SK-N-SH treated with all-trans-retinoic acid at 6 μM for 48 hours (cell line): ENCODE data around the gene DPP6.

Experiments
- ATAC-seq: fragments of 200-7000 bp; cut with Tn5 transposase; 3 replicates; pipeline ENCODE4 v1.9.1; 2020; ENCODE audit warnings: mild to moderate bottlenecking, moderate library complexity
- ARNTL ChIP-seq: fragments of 450-650 bp; formaldehyde crosslinking; IDR thresholded peaks from 2 replicates; pipeline ENCODE4 v1.5.0; 2020; ENCODE audit warnings: low read depth, mild to moderate bottlenecking, moderate library complexity, borderline replicate concordance
- BACH2 ChIP-seq: fragments of 250-450 bp; sonication (Bioruptor Pico); IDR thresholded peaks from 2 replicates; pipeline ENCODE4 v1.9.0; 2021; ENCODE audit warnings: mild to moderate bottlenecking, borderline replicate concordance
- CREB5 ChIP-seq: fragments of 250-450 bp; sonication (Bioruptor Pico); IDR thresholded peaks from 2 replicates; pipeline ENCODE4 v1.5.1; 2020; ENCODE audit warnings: low read depth, mild to moderate bottlenecking, moderate library complexity
- CSDC2 ChIP-seq: fragments of 250-450 bp; sonication (Bioruptor Pico); IDR thresholded peaks from 2 replicates; pipeline ENCODE4 v1.5.0; 2020; ENCODE audit warnings: mild to moderate bottlenecking, moderate library complexity
- CSRNP3 ChIP-seq: fragments of 250-450 bp; sonication (Bioruptor Pico); IDR thresholded peaks from 2 replicates; pipeline ENCODE4 v1.5.1; 2021; ENCODE audit warnings: mild to moderate bottlenecking, moderate library complexity
- ESRRG ChIP-seq: fragments of 250-450 bp; sonication (Bioruptor Pico); IDR thresholded peaks from 2 replicates; pipeline ENCODE4 v1.6.1; 2021; ENCODE audit warnings: mild to moderate bottlenecking
- GLIS3 ChIP-seq: fragments of 250-450 bp; sonication (Bioruptor Pico); IDR thresholded peaks from 2 replicates; pipeline ENCODE4 v1.5.0; 2020; ENCODE audit warnings: mild to moderate bottlenecking, moderate library complexity
- ISL1 ChIP-seq: fragments of 250-450 bp; sonication (Bioruptor Pico); IDR thresholded peaks from 2 replicates; pipeline ENCODE4 v2.1.2; 2022; ENCODE audit warnings: mild to moderate bottlenecking, moderate library complexity
- OSR1 ChIP-seq: fragments of 250-450 bp; sonication (Bioruptor Pico); IDR thresholded peaks from 2 replicates; pipeline ENCODE4 v1.8.0; 2022; ENCODE audit warnings: moderate library complexity, mild to moderate bottlenecking, inconsistent platforms
- PATZ1 ChIP-seq: fragments of 250-450 bp; sonication (Bioruptor Pico); IDR thresholded peaks from 2 replicates; pipeline ENCODE4 v1.8.0; 2020; ENCODE audit warnings: mild to moderate bottlenecking, moderate library complexity, borderline replicate concordance
- RARB ChIP-seq: fragments of 250-450 bp; sonication (Bioruptor Pico); IDR thresholded peaks from 2 replicates; pipeline ENCODE4 v1.8.0; 2021; ENCODE audit warnings: mild to moderate bottlenecking, moderate library complexity
- SNAI2 ChIP-seq: fragments of 250-450 bp; sonication (Bioruptor Pico); IDR thresholded peaks from 2 replicates; pipeline ENCODE4 v1.5.0; 2020; ENCODE audit warnings: mild to moderate bottlenecking, moderate library complexity
- TCF4 ChIP-seq: fragments of 250-450 bp; sonication (Bioruptor Pico); IDR thresholded peaks from 2 replicates; pipeline ENCODE4 v1.8.0; 2021; ENCODE audit warnings: mild to moderate bottlenecking, moderate library complexity, borderline replicate concordance
- TOX ChIP-seq: fragments of 250-450 bp; sonication (Bioruptor Pico); IDR thresholded peaks from 2 replicates; pipeline ENCODE4 v1.8.0; 2021; ENCODE audit warnings: mild to moderate bottlenecking, moderate library complexity, borderline replicate concordance
- ZC3H10 ChIP-seq: fragments of 250-450 bp; sonication (Bioruptor Pico); IDR thresholded peaks from 2 replicates; pipeline ENCODE4 v1.5.1; 2021; ENCODE audit warnings: mild to moderate bottlenecking, moderate library complexity
- ZFP3 ChIP-seq: fragments of 250-450 bp; sonication (Bioruptor Pico); IDR thresholded peaks from 2 replicates; pipeline ENCODE4 v1.5.0; 2020; ENCODE audit warnings: mild to moderate bottlenecking, moderate library complexity
- ZFP30 ChIP-seq: fragments of 450-650 bp; formaldehyde crosslinking; IDR thresholded peaks from 2 replicates; pipeline ENCODE4 v1.5.0; 2022; ENCODE audit warnings: mild to moderate bottlenecking, moderate library complexity
- ZNF565 ChIP-seq: fragments of 450-650 bp; formaldehyde crosslinking; conservative IDR thresholded peaks from 2 replicates; pipeline ENCODE4 v1.5.0; 2020; ENCODE audit warnings: low read depth, mild to moderate bottlenecking, moderate library complexity
- ZNF70 ChIP-seq: fragments of 450-650 bp; formaldehyde crosslinking; IDR thresholded peaks from 2 replicates; pipeline ENCODE4 v1.5.0; 2020; ENCODE audit warnings: mild to moderate bottlenecking, moderate library complexity
- ZNF8 ChIP-seq: fragments of 450-650 bp; formaldehyde crosslinking; IDR thresholded peaks from 2 replicates; pipeline ENCODE4 v1.5.0; 2020; ENCODE audit warnings: mild to moderate bottlenecking, moderate library complexity
- TF ChIP-seq, protein P1 (sequence below): fragments of 250-450 bp; sonication (Bioruptor Pico); IDR thresholded peaks from 2 replicates; pipeline ENCODE4 v1.5.0; 2020; ENCODE audit warnings: mild to moderate bottlenecking, moderate library complexity
- TF ChIP-seq, protein P2 (sequence below): fragments of 250-450 bp; sonication (Bioruptor Pico); IDR thresholded peaks from 2 replicates; pipeline ENCODE4 v1.8.0; 2021; ENCODE audit warnings: low read depth, mild to moderate bottlenecking, moderate library complexity, borderline replicate concordance

The DPP6 gene

DNA sequence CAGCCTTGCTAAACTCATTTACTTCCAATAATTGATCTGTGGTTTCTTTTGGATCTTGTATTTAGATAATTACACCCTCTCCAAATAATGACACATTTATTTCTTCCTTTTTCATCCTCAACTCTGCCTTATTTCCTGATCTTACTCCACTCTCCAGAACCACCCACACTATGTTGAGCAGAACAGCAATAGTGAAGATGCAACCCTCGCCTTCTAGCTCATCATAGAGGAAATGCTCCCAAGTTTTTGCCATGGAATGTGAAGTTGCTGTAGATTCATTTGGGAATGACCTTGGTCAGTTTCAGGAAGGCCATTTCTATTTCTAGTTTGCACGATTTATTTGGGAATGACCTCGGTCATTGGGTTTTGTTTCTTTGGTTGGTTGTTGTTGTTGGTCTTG, 636.8 kb downstream of the DPP6 start:
- TF ChIP-seq ZC3H10 (no peak), RARB (CRISPR knock-in tag) (no peak)
- ATAC-seq = no peak

- TF ChIP-seq ARNTL = no peak
- TF ChIP-seq, protein P1, sequence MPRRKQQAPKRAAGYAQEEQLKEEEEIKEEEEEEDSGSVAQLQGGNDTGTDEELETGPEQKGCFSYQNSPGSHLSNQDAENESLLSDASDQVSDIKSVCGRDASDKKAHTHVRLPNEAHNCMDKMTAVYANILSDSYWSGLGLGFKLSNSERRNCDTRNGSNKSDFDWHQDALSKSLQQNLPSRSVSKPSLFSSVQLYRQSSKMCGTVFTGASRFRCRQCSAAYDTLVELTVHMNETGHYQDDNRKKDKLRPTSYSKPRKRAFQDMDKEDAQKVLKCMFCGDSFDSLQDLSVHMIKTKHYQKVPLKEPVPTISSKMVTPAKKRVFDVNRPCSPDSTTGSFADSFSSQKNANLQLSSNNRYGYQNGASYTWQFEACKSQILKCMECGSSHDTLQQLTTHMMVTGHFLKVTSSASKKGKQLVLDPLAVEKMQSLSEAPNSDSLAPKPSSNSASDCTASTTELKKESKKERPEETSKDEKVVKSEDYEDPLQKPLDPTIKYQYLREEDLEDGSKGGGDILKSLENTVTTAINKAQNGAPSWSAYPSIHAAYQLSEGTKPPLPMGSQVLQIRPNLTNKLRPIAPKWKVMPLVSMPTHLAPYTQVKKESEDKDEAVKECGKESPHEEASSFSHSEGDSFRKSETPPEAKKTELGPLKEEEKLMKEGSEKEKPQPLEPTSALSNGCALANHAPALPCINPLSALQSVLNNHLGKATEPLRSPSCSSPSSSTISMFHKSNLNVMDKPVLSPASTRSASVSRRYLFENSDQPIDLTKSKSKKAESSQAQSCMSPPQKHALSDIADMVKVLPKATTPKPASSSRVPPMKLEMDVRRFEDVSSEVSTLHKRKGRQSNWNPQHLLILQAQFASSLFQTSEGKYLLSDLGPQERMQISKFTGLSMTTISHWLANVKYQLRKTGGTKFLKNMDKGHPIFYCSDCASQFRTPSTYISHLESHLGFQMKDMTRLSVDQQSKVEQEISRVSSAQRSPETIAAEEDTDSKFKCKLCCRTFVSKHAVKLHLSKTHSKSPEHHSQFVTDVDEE (CRISPR knock-in tag) = no peak
- TF ChIP-seq TOX (CRISPR knock-in tag) = no peak
- TF ChIP-seq PATZ1 = no peak
- TF ChIP-seq BACH2 (CRISPR knock-in tag) = no peak
- TF ChIP-seq ESRRG (CRISPR knock-in tag) = no peak
- TF ChIP-seq CREB5 (CRISPR knock-in tag) = no peak
- no peak for TF ChIP-seq ISL1 (CRISPR knock-in tag)
- TF ChIP-seq ZFP3 (CRISPR knock-in tag) = no peak
- no peak for TF ChIP-seq CSRNP3 (CRISPR knock-in tag)
- no peak for TF ChIP-seq ZFP30
- no peak for TF ChIP-seq ZNF8 (CRISPR knock-in tag)
- no peak for TF ChIP-seq SNAI2
- no peak for TF ChIP-seq GLIS3 (CRISPR knock-in tag)
- no peak for TF ChIP-seq CSDC2 (CRISPR knock-in tag)
- no peak for TF ChIP-seq ZNF565 (CRISPR knock-in tag)
- TF ChIP-seq TCF4 (CRISPR knock-in tag) = no peak
- no peak for ATAC-seq
Measured at GRCh38 chr7:154690411-154690810, 638.2 kb downstream of the DPP6 start.

DNA sequence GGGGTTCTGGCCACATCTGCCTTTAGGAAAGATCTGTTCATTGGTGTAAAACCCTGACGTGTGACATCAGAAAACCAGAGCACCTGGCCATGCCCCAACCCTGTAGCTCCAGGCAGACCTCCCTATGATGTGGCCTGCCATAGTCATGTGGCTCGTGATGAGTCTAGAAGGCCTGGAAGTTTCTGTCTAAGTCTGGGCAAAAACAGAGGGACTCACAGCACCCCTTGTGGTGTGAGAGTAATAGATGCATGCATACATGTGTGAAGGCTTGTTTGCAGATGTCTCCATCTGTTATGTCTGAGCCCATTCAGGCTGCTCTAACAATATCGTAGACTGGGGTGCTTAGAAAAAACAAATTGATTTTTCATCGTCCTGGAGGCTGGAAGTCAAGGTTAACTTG, 641.5 kb downstream of the DPP6 start:
- ATAC-seq = no peak

More for the DNA sequence above, 641.5 kb downstream of the DPP6 start:
- TF ChIP-seq TOX (CRISPR knock-in tag) = no peak
- TF ChIP-seq CSDC2 (CRISPR knock-in tag) = no peak
- no peak for TF ChIP-seq CSRNP3 (CRISPR knock-in tag)
- TF ChIP-seq ZC3H10 = no peak
- no peak for TF ChIP-seq ESRRG (CRISPR knock-in tag)
- TF ChIP-seq, protein P1 (CRISPR knock-in tag) = no peak
- TF ChIP-seq RARB (CRISPR knock-in tag) = no peak
- TF ChIP-seq, protein P2, sequence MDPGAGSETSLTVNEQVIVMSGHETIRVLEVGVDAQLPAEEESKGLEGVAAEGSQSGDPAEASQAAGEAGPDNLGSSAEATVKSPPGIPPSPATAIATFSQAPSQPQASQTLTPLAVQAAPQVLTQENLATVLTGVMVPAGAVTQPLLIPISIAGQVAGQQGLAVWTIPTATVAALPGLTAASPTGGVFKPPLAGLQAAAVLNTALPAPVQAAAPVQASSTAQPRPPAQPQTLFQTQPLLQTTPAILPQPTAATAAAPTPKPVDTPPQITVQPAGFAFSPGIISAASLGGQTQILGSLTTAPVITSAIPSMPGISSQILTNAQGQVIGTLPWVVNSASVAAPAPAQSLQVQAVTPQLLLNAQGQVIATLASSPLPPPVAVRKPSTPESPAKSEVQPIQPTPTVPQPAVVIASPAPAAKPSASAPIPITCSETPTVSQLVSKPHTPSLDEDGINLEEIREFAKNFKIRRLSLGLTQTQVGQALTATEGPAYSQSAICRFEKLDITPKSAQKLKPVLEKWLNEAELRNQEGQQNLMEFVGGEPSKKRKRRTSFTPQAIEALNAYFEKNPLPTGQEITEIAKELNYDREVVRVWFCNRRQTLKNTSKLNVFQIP (CRISPR knock-in tag) = no peak
- TF ChIP-seq SNAI2 = no peak
- no peak for TF ChIP-seq GLIS3 (CRISPR knock-in tag)
- no peak for TF ChIP-seq ZNF8 (CRISPR knock-in tag)
- no peak for TF ChIP-seq ZNF70
- TF ChIP-seq ZFP30 = no peak
- no peak for TF ChIP-seq ISL1 (CRISPR knock-in tag)
- no peak for TF ChIP-seq CREB5 (CRISPR knock-in tag)
- TF ChIP-seq OSR1 (CRISPR knock-in tag) = no peak
- TF ChIP-seq ZNF565 (CRISPR knock-in tag) = no peak
